Measurements from ENCODE around the gene GBX2. TPM values are rescaled to one million over a fixed set of nuclear protein-coding genes. Genes with fewer than 3 reads are reported as not detected.

Gene GBX2
- total RNA-seq, 1 experiment from 2014 or later, result 0.31 TPM

GRCh38 chr2:236121546-236121945 lies 46.6 kb downstream of the GBX2 start:
- Histone ChIP-seq H2BK5ac (ENCODE audit: insufficient read length, low read length) (no peak overlapping the region), H3K9me3 (ENCODE audit: control insufficient read depth, low read depth, low read length) (no peaks in the 10 kb centered on the region), H3K14ac (ENCODE audit: insufficient read depth, low read length) (no peak overlapping the region), H3K23me2 (ENCODE audit: insufficient read length, low read depth, low read length, poor library complexity, severe bottlenecking) (no peaks in the 10 kb centered on the region), H3K79me2 (ENCODE audit: insufficient read depth, low read length) (no peaks in the 10 kb centered on the region), H2AFZ (ENCODE audit: low read length) (no peak overlapping the region), H4K5ac (ENCODE audit: insufficient read length, low read depth, low read length) (no peak overlapping the region), H3K4ac (ENCODE audit: low read depth, low read length) (no peak overlapping the region), H3K4me1 (ENCODE audit: insufficient read depth, low read length) (no peaks in the 10 kb centered on the region; the same call in 1 of the 2 replicates), H4K91ac (ENCODE audit: insufficient read length, low read depth, low read length) (no peak overlapping the region), H3K79me1 (ENCODE audit: insufficient read depth, low read depth, low read length, poor library complexity, severe bottlenecking) (no peaks in the 10 kb centered on the region), H3K18ac (ENCODE audit: insufficient read length, low read depth, low read length) (no peak overlapping the region), H2BK15ac (ENCODE audit: low read depth, low read length) (no peak overlapping the region), H3K27me3 (ENCODE audit: insufficient read depth, low read length) (no peaks in the 10 kb centered on the region), H3K27ac (ENCODE audit: insufficient read length, low read depth, low read length) (no peak overlapping the region), H3K23ac (ENCODE audit: insufficient read length, low read depth, low read length) (no peak overlapping the region), H2BK120ac (ENCODE audit: low read depth, low read length, poor library complexity, severe bottlenecking) (no peak overlapping the region), H3K9ac (ENCODE audit: extremely low read depth, insufficient read length, low read length) (no peak overlapping the region), H4K8ac (replicated peaks; ENCODE audit: insufficient read length, low read depth, low read length) (no peak overlapping the region), H2BK20ac (ENCODE audit: low read depth, low read length, poor library complexity, severe bottlenecking) (no peak overlapping the region), H2BK12ac (ENCODE audit: insufficient read length, low read depth, low read length) (no peak overlapping the region), H2AK5ac (ENCODE audit: insufficient read length, low read length) (no peak overlapping the region), H3K56ac (ENCODE audit: insufficient read length, low read depth, low read length) (no peak overlapping the region), H4K20me1 (ENCODE audit: control insufficient read depth, insufficient read depth, insufficient read length) (no peaks in the 10 kb centered on the region), H3T11ph (ENCODE audit: low read length) (no peak overlapping the region), H3K4me2 (ENCODE audit: insufficient read depth, insufficient read length, low read length) (no peak overlapping the region)
- H3K36me3 Mint-ChIP-seq (ENCODE audit: insufficient read depth in 1 of 3, low read depth in 3 of 3), result peaks cover 5 to 10% (median 9%) of the 10 kb centered on the region in 3 experiments
- no peaks in the 10 kb centered on the region for H3K9me3 Mint-ChIP-seq
- no peak for TF ChIP-seq CTCF (conservative IDR thresholded peaks at IDR 0.05)
- no peak overlapping the region for H3K27ac Mint-ChIP-seq
- peaks cover 39% of the 10 kb centered on the region for H3K27me3 Mint-ChIP-seq (ENCODE audit: low read depth)
- no CpG with 5 or more reads among the region's 7 CpGs for WGBS (ENCODE audit: extremely low coverage, insufficient read length, low lambda C conversion rate)
- no peak for DNase-seq
- H3K4me3 Mint-ChIP-seq, result no peak overlapping the region
- H3K4me1 Mint-ChIP-seq, result peaks cover 22 to 23% of the 10 kb centered on the region in 2 experiments
